Measurements from ENCODE around the gene FERMT1.
"Not testable (repeated sequence)": the region's sequence is repeated elsewhere in the genome, so short reads cannot be mapped to it uniquely, and the experiment has no call there.

The FERMT1 gene

DNA sequence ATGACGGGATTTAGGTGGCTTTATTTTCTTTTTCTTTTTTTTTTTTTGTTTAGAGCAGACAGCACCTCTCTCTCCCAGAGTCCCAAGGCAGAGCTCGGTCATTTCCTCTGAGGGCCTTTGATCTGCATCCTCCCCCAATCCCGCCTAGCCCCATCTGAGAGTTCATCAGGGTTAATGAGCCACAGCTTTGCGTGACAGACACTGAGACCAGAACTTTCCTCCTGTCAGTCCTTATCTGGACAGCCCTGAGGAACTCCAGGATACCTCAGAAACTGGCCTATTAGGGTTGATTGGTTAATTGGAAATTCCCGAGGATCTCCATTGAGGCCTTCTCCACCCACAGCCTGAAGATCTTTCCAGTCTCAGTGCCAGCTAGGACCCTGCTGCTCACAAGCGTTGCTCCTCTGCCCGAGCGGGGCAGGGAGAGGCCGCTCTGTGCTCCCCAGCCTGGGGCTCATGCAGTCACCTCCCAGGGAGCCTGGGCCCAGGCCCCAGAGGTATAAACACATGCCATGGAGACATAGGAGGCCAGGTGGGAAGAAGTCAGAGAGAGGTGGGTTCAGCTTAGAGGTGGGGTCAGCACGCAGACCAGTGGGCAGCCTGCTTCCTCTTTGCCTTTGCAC lies 67.6 kb downstream of the FERMT1 start:
- no peak overlapping the region for H3K4me3 ChIP-seq (replicated peaks in 1 of 2; ENCODE audit: low read depth in 2 of 2, low read length in 2 of 2)
- no peak for DNase-seq (ENCODE audit: low read depth in 2 of 2)
- TF ChIP-seq, protein P1, sequence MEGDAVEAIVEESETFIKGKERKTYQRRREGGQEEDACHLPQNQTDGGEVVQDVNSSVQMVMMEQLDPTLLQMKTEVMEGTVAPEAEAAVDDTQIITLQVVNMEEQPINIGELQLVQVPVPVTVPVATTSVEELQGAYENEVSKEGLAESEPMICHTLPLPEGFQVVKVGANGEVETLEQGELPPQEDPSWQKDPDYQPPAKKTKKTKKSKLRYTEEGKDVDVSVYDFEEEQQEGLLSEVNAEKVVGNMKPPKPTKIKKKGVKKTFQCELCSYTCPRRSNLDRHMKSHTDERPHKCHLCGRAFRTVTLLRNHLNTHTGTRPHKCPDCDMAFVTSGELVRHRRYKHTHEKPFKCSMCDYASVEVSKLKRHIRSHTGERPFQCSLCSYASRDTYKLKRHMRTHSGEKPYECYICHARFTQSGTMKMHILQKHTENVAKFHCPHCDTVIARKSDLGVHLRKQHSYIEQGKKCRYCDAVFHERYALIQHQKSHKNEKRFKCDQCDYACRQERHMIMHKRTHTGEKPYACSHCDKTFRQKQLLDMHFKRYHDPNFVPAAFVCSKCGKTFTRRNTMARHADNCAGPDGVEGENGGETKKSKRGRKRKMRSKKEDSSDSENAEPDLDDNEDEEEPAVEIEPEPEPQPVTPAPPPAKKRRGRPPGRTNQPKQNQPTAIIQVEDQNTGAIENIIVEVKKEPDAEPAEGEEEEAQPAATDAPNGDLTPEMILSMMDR (IDR thresholded peaks at IDR 0.05; ENCODE audit: low read depth, low read length) = no peak

- not testable (repeated sequence) for H3K4me3 ChIP-seq (replicated peaks in 1 of 2; ENCODE audit: low read depth in 2 of 2, low read length in 2 of 2)
- peak in 1 of 2 donors; percentile 5 for DNase-seq (ENCODE audit: low read depth in 2 of 2)
Measured at GRCh38 chr20:6054689-6055051, 68.2 kb downstream of the FERMT1 start.

- peak; percentile 16 to 37 for DNase-seq (ENCODE audit: low read depth in 2 of 2)
- TF ChIP-seq, protein P1 (IDR thresholded peaks at IDR 0.05; ENCODE audit: low read depth, low read length) = no peak
- H3K4me3 ChIP-seq (replicated peaks in 1 of 2; ENCODE audit: low read depth in 2 of 2, low read length in 2 of 2) = no peak within 1 kb of the TSS
Measured at GRCh38 chr20:6053776-6054688, 68.8 kb downstream of the FERMT1 start, which contains the start of gene LRRN4. Gene LRRN4 (minus strand): TSS chr20:6054060. CDS start chr20:6052799, 1,261 bp downstream.

DNA sequence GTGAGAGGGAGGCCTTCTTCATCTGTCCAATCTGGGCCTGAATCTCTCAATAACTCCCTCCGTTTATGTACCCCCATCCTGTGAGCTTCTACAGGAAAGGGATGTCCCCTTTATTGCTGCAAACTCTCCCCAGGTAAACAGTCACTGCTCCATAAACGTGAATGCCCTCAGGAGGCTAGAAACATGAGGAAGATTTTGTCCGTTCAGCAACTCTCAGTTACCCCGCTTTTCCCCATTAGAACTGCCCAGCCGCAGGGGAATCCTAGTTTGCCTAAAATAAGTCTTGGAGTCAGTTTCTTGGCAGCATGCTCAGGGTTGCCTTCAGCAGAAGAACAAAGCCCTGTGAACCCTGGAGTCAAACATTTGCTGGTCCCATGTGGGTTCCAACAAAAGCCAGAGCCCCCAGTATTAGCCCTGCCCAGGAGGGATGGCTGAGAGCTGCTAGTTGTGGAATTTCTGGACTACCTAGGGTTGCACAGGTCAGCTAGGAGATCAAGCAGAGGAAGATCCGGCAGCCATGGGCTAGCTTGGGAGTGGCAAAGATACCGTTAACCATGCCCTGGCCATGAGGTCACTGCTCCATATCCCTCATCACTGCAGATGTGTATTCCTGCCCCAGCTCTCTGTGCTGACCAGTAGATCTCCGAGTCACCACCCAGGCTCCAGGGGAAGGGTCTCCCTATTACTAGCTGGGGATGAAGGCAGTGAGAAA lies 69.6 kb downstream of the FERMT1 start:
- no peak overlapping the region for H3K4me3 ChIP-seq (replicated peaks in 1 of 2; ENCODE audit: low read depth in 2 of 2, low read length in 2 of 2)
- TF ChIP-seq, protein P1 (IDR thresholded peaks at IDR 0.05; ENCODE audit: low read depth, low read length) = no peak

DNA sequence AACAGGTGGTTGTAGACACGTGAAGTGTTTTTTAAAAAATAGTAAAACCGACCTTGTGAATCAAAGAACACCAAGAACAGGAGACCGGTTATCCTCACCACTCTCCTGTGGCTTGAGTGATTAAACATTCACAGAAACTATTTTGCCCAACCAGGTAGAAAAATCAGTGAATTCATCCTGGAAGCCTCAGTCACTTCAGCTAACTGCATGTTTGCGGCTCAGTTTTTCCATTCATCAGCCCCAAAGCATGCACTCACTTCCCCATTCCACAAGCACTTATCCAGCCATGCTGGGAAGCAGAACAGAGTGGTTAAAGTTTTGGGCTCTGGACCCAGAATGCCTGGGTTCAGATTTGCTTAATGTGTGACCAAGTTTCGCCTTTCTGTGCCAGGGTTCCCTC lies 71.3 kb downstream of the FERMT1 start:
- DNase-seq (ENCODE audit: low read depth in 2 of 2) = peak; percentile 45 to 71
- no peak overlapping the region for H3K4me3 ChIP-seq (replicated peaks in 1 of 2; ENCODE audit: low read depth in 2 of 2, low read length in 2 of 2)
- TF ChIP-seq, protein P1 (IDR thresholded peaks at IDR 0.05; ENCODE audit: low read depth, low read length) = no peak

More for the DNA sequence above, 69.6 kb downstream of the FERMT1 start:
- DNase-seq (ENCODE audit: low read depth in 2 of 2) = no peak

DNA sequence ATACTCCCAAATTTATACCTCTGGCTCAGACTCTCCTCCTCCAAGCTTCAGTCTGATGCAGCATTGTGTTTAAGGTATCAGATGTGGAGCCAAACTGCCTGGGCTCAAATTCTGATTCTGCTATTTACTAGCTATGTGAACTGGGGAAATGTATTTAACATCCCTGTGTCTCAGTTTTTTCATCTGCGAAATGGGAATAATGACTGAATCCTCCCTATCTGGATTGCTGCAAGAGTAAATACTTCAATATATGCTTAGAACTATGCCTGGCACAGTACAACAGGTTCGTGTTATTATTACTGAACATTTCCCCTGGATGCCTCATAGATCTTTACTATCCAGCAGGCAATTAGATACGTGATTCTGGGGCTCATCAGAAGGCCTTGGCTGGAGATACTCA lies 74.4 kb downstream of the FERMT1 start:
- TF ChIP-seq, protein P1 (IDR thresholded peaks at IDR 0.05; ENCODE audit: low read depth, low read length) = no peak
- H3K4me3 ChIP-seq (replicated peaks in 1 of 2; ENCODE audit: low read depth in 2 of 2, low read length in 2 of 2) = no peak overlapping the region
- no peak for DNase-seq (ENCODE audit: low read depth in 2 of 2)

DNA sequence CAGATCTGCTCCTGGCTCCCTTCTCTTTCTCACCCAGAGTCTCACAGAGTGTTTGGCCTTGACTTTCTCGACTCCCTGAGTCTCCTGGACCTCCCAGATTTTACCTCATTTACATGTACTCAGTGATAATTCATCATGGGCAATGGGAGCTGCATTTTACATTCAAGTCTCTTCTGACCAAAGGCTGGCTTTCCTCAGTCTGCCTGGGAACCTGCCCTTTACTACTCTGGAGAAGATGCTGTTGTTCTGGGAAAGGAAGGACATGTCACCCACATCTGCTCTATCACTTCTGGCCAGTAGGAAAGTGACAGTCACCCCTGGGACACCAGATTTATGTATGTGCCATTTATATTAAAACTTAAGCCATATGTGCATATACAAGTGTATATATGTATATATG lies 76.4 kb downstream of the FERMT1 start:
- TF ChIP-seq, protein P1 (IDR thresholded peaks at IDR 0.05; ENCODE audit: low read depth, low read length) = no peak
- no peak for DNase-seq (ENCODE audit: low read depth in 2 of 2)
- H3K4me3 ChIP-seq (replicated peaks in 1 of 2; ENCODE audit: low read depth in 2 of 2, low read length in 2 of 2) = no peak overlapping the region

Measured in cardiac fibroblast (primary cell).